Measurements from ENCODE around the gene RSAD2. TPM values are rescaled to one million over a fixed set of nuclear protein-coding genes. Genes with fewer than 3 reads are reported as not detected.
A peak's percentile ranks its signal among the peaks of the same experiment; 100 is the strongest.
"Not testable (repeated sequence)": the region's sequence is repeated elsewhere in the genome, so short reads cannot be mapped to it uniquely, and the experiment has no call there.

Gene RSAD2
- total RNA-seq, 2 donors from 2014 or later, result 0.72 to 4.7 TPM

DNA sequence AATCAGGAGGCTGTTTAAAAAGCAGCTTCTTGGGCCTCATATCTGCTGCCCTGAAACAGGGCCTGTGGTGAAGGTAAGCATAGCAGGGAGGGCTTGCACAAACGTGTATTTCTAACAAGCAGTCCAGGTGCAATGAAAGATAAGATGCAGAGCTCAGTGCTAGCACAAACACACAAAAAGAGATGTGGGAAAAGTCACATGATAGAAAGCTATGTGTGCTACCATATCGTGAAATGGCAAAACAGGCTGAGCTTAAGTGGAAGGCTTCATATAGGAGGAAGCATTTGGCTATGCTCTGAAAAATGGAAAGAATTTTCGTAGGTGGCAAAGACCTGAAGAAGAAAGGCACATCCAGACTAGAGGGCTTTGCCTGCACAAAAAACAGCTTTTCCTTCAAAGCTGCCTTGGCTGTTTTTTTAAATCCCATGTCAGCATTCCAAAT, 10.2 kb downstream of the RSAD2 start:
- Histone ChIP-seq H3K27ac (no peak overlapping the region), H3K36me3 (no peaks in the 10 kb centered on the region), H3K4me1 (no peaks in the 10 kb centered on the region), H3K4me3 (no peak overlapping the region), H3K9ac (ENCODE audit: low read depth in 2 of 2, low read length in 2 of 2) (no peak overlapping the region), H3K9me3 (no peaks in the 10 kb centered on the region), H3K27me3 (no peaks in the 10 kb centered on the region)
- intact Hi-C loops (cut with DNase I), result no loop called here
- TF ChIP-seq CTCF (IDR thresholded peaks at IDR 0.05), result no peak
- no peak for DNase-seq

DNA sequence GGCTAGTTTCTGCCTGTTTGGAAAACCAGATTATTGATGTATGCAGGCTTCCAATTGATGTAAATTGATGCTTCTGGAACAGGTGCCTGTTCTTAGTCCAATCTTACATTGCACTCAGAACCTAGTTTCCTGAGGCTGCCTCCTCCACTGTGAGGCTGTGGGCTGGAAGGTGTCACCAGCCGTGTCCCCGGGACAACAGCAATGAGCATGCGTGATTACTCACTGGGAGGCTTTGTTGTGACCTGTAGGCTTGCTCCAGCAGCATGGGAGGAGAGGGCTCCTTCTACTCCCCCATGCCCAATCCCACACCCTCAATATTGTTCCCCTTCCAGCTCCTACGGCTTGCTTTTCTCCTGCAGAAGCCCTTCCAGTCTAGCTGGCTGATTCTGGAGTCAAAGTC, 11.1 kb downstream of the RSAD2 start:
- Histone ChIP-seq H3K4me3 (no peak overlapping the region), H3K9me3 (no peaks in the 10 kb centered on the region), H3K9ac (ENCODE audit: low read depth in 2 of 2, low read length in 2 of 2) (no peak overlapping the region), H3K27ac (no peak overlapping the region), H3K4me1 (no peaks in the 10 kb centered on the region), H3K27me3 (no peaks in the 10 kb centered on the region), H3K36me3 (no peaks in the 10 kb centered on the region)
- intact Hi-C loops (cut with DNase I), result no loop called here
- no peak for TF ChIP-seq CTCF (IDR thresholded peaks at IDR 0.05)
- DNase-seq, result no peak

DNA sequence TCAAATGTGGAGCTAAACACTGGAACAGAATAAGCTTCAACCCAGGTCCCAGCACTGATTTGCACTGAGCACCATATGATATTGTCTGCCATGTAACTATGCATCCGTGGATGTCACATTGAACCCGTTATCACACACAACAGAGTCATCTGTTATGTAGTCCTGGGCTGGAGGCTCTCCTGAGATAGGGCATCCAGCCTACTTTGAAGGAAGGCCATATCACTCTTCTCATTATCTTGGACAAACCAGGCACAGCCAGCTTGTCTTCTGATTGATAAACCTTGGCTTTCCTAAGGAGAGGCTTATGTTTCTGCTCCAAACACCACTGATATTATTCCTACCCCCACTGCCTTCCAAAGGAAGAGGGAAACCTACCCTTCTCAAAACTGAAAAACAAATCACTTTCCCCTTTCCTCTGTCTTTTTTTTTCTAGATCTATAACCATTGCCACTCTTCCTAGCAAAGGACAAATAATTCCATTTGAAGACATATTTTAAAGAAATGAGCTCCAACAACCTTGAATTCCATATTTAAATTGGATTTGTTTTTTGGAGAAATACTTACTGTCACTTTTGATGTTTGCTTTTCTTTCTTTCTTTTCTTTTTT, 16.4 kb downstream of the RSAD2 start:
- Histone ChIP-seq H3K9ac (ENCODE audit: low read depth in 2 of 2, low read length in 2 of 2) (no peak overlapping the region), H3K27ac (no peak overlapping the region), H3K4me1 (no peaks in the 10 kb centered on the region), H3K36me3 (no peaks in the 10 kb centered on the region), H3K4me3 (no peak overlapping the region), H3K27me3 (no peaks in the 10 kb centered on the region), H3K9me3 (no peaks in the 10 kb centered on the region)
- TF ChIP-seq CTCF (IDR thresholded peaks at IDR 0.05), result no peak
- DNase-seq, result no peak
- intact Hi-C loops (cut with DNase I), result no loop called here

DNA sequence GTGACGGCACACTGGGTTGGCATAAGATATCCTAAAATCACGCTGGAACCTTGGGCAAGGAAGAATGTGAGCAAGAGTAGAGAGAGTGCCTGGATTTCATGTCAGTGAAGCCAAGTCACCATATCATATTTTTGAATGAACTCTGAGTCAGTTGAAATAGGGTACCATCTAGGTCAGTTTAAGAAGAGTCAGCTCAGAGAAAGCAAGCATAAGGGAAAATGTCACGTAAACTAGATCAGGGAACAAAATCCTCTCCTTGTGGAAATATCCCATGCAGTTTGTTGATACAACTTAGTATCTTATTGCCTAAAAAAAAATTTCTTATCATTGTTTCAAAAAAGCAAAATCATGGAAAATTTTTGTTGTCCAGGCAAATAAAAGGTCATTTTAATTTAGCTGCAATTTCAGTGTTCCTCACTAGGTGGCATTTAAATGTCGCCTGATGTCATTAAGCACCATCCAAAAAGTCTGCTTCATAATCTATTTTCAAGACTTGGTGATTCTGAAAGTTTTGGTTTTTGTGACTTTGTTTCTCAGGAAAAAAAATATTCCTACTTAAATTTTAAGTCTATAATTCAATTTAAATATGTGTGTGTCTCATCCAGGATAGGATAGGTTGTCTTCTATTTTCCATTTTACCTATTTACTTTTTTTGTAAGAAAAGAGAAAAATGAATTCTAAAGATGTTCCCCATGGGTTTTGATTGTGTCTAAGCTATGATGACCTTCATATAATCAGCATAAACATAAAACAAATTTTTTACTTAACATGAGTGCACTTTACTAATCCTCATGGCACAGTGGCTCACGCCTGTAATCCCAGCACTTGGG, 19.6 kb downstream of the RSAD2 start:
- Histone ChIP-seq H3K9ac (ENCODE audit: low read depth in 2 of 2, low read length in 2 of 2) (no peak overlapping the region), H3K27ac (no peak overlapping the region), H3K36me3 (no peaks in the 10 kb centered on the region), H3K4me1 (no peaks in the 10 kb centered on the region), H3K27me3 (no peaks in the 10 kb centered on the region), H3K9me3 (no peaks in the 10 kb centered on the region), H3K4me3 (no peak overlapping the region)
- intact Hi-C loops (cut with DNase I), result loop anchor here (5.0 kb wide), 1 partner anchor 145 kb away; no protein-coding TSS in a partner anchor
- peak; percentile 59 for TF ChIP-seq CTCF (IDR thresholded peaks at IDR 0.05)
- DNase-seq, result no peak

DNA sequence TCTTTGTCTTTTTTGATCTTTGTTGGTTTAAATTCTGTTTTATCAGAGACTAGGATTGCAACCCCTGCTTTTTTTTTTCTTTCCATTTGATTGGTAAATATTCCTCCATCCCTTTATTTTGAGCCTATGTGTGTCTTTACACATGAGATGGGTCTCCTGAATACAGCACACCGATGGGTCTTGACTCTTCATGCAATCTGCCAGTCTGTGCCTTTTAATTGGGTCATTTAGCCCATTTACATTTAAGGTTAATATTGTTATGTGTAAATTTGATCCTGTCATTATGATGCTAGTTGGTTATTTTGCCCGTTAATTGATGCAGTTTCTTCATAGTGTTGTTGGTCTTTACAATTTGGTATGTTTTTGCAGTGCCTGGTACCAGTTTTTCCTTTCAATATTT, 25.0 kb downstream of the RSAD2 start:
- H3K9me3 ChIP-seq; H3K4me3 ChIP-seq; intact Hi-C loops (cut with DNase I); DNase-seq; H3K4me1 ChIP-seq; H3K36me3 ChIP-seq; H3K27me3 ChIP-seq; H3K9ac ChIP-seq (ENCODE audit: low read depth in 2 of 2, low read length in 2 of 2); H3K27ac ChIP-seq: not testable (repeated sequence)

- Histone ChIP-seq H3K9ac (ENCODE audit: low read depth in 2 of 2, low read length in 2 of 2) (no peak overlapping the region), H3K36me3 (no peaks in the 10 kb centered on the region), H3K27me3 (no peaks in the 10 kb centered on the region), H3K4me3 (no peak overlapping the region), H3K4me1 (no peaks in the 10 kb centered on the region), H3K27ac (no peak overlapping the region), H3K9me3 (no peaks in the 10 kb centered on the region)
- intact Hi-C loops (cut with DNase I), result no loop called here
- no peak for TF ChIP-seq CTCF (IDR thresholded peaks at IDR 0.05)
- no peak for DNase-seq
These were observed 28.1 kb downstream of the RSAD2 start for GRCh38 chr2:6905668-6906067.

Data from colonic mucosa (tissue), 4 donors.